Suprapubic skin (tissue), 4 donors: ENCODE measurements around the gene UNC13D. TPM values are rescaled to one million over a fixed set of nuclear protein-coding genes. Genes with fewer than 3 reads are reported as not detected.

Experiments used
- DNase-seq, 2 donors: peaks; one replicate each; pipeline ENCODE4 v3.0.0-alpha.2; 2019; ENCODE audit warnings: low spot score in 2 of 2
- H3K27ac ChIP-seq: fragments of 200-600 bp; sonication (generic); one replicate; pipeline ENCODE4 v1.5.1; 2019
- H3K27me3 ChIP-seq: fragments of 200-600 bp; sonication (generic); one replicate; pipeline ENCODE4 v1.5.1; 2019
- H3K36me3 ChIP-seq: fragments of 200-600 bp; sonication (generic); one replicate; pipeline ENCODE4 v1.5.1; 2019
- H3K4me1 ChIP-seq: fragments of 200-600 bp; sonication (generic); one replicate; pipeline ENCODE4 v1.5.1; 2019
- H3K4me3 ChIP-seq: fragments of 200-600 bp; sonication (generic); one replicate; pipeline ENCODE4 v1.5.1; 2019; ENCODE audit warnings: mild to moderate bottlenecking
- H3K9me3 ChIP-seq: fragments of 200-600 bp; sonication (generic); one replicate; pipeline ENCODE4 v1.5.1; 2019
- EP300 ChIP-seq: sonication (generic); formaldehyde crosslinking; IDR thresholded peaks from one replicate; pipeline ENCODE4 v1.6.1; 2017; ENCODE audit warnings: antibody characterized with exemption
- POLR2A ChIP-seq, 2 donors: fragments of 450-650 bp; IDR thresholded peaks; one replicate each; pipeline ENCODE4 v1.6.1; 2017; ENCODE audit warnings: antibody characterized with exemption in 2 of 2, mild to moderate bottlenecking in 2 of 2, moderate library complexity in 2 of 2
- POLR2AphosphoS5 ChIP-seq, 3 donors: sonication (generic); formaldehyde crosslinking; IDR thresholded peaks; one replicate each; pipeline ENCODE4 v1.6.1; 2017; ENCODE audit warnings: antibody characterized with exemption in 3 of 3
- WGBS: methylation state at CpG from one replicate; pipeline ENCODE4 v1.1.5; 2018; 5-methylcytosine and 5-hydroxymethylcytosine counted together
- total RNA-seq, 4 donors: library from RNA; depleted of rRNA; stranded (reverse); fragments of >200 nt; gene quantifications; one replicate each; pipeline ENCODE4 v1.1.0, GENCODE V29; 2016
- TF ChIP-seq, protein P1 (sequence below), 2 donors: fragments of 200-600 bp in 1 of 2; fragments of 450-650 bp in 1 of 2; sonication (generic) in 1 of 2; IDR thresholded peaks; one replicate each; pipeline ENCODE4 v1.5.1; 2016 to 2019; ENCODE audit warnings: antibody characterized with exemption in 2 of 2, mild to moderate bottlenecking in 1 of 2, moderate library complexity in 1 of 2

UNC13D gene
- total RNA-seq, 4 donors from 2014 or later: 5.2 to 21.0 (median 7.2) TPM

DNA sequence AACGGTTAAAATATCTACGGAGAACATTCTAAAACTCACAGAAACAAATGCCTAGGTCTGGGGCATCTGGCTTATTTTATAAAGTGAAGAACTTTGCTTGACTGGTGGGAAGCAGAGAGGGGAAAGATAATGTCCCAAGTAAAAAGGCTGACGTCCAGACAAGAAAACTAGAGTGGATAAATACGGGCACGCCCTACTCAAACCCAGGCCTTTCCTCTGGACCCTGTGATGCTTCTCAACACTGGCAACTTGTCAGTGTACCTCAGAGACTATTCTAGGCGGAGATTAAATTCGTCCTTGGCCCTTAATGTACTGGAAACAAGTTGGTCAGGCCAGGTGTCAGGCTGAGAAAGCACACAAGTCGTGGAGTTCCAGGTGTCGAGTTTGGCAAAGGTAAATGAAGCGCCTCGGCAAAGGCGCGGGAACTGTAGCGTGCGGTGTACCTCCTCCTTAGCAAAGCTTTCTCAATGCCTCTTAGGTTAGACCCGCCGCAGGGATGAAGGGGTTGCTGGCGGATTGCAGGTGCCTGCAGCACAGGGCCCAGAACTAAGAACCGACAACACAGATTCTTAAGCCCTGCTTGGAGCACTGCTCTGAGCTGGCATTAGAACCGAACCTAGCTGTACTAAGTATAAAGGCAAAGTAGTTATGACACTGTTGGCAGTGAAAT, 60.3 kb downstream of the UNC13D start:
- 48% methylated on average over 20 of the region's 20 CpGs for WGBS
- Histone ChIP-seq H3K9me3 (no peaks in the 10 kb centered on the region), H3K27ac (peak overlapping the region; percentile 99), H3K27me3 (no peaks in the 10 kb centered on the region), H3K4me3 (peak overlapping the region; percentile 68), H3K4me1 (peaks cover 65% of the 10 kb centered on the region), H3K36me3 (peaks cover 1% of the 10 kb centered on the region)
- TF ChIP-seq POLR2A (IDR thresholded peaks at IDR 0.05): no peak
- DNase-seq: peak in 1 of 2 donors; percentile 80

DNA sequence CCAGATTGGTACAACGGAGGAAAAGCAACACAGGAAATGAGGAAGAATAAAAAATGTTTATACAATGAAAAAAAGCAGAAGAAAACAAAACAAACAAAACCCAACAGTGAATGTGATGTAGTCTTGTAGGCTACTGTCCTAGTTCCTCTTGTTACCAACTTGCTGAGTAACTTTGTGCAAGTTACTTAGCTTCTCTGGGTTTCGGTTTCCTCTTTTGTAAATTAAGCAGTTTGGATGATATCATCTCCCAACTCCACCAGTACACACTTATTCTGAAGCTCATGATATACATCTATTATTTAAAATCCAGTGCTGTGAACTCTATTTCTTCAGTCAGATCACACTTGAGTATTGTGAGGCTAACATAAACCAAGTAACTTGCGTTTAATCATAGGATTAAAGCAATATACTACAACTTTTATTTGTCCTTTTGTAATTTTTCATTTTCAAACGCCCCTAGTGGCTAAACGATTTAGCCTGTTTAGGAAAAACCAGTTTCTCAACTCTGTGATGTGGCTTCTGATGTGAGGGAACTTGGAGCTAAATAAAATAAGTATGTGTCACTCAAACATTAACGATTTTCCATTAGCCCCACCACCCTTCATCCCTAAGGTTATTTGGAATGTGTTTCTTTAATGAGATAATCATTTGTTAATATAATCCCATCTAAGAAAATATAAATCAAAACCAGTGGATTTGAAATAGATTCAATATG, 61.0 kb downstream of the UNC13D start:
- DNase-seq: no peak
- H3K27ac ChIP-seq: peak overlapping the region; percentile 99
- H3K9me3 ChIP-seq: no peaks in the 10 kb centered on the region
- no peaks in the 10 kb centered on the region for H3K27me3 ChIP-seq
- peak overlapping the region; percentile 68 for H3K4me3 ChIP-seq
- H3K4me1 ChIP-seq: peaks cover 65% of the 10 kb centered on the region
- TF ChIP-seq POLR2AphosphoS5 (IDR thresholded peaks at IDR 0.05) (no peak), EP300 (no peak)
- TF ChIP-seq, protein P1, sequence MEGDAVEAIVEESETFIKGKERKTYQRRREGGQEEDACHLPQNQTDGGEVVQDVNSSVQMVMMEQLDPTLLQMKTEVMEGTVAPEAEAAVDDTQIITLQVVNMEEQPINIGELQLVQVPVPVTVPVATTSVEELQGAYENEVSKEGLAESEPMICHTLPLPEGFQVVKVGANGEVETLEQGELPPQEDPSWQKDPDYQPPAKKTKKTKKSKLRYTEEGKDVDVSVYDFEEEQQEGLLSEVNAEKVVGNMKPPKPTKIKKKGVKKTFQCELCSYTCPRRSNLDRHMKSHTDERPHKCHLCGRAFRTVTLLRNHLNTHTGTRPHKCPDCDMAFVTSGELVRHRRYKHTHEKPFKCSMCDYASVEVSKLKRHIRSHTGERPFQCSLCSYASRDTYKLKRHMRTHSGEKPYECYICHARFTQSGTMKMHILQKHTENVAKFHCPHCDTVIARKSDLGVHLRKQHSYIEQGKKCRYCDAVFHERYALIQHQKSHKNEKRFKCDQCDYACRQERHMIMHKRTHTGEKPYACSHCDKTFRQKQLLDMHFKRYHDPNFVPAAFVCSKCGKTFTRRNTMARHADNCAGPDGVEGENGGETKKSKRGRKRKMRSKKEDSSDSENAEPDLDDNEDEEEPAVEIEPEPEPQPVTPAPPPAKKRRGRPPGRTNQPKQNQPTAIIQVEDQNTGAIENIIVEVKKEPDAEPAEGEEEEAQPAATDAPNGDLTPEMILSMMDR (IDR thresholded peaks at IDR 0.05): peak; percentile 63 to 72
- WGBS: 6% methylated on average over 6 of the region's 6 CpGs
- H3K36me3 ChIP-seq: peaks cover 8% of the 10 kb centered on the region

- no peak for DNase-seq
- WGBS: 19% methylated on average over 5 of the region's 5 CpGs
- no peaks in the 10 kb centered on the region for H3K27me3 ChIP-seq
- peak overlapping the region; percentile 97 for H3K27ac ChIP-seq
- H3K4me1 ChIP-seq: peaks cover 58% of the 10 kb centered on the region
- TF ChIP-seq EP300 (no peak), POLR2A (IDR thresholded peaks at IDR 0.05) (no peak), POLR2AphosphoS5 (IDR thresholded peaks at IDR 0.05) (no peak)
- TF ChIP-seq, protein P1 (IDR thresholded peaks at IDR 0.05): no peak
- H3K4me3 ChIP-seq: peak overlapping the region; percentile 90
- H3K36me3 ChIP-seq: peaks cover 31% of the 10 kb centered on the region
- no peaks in the 10 kb centered on the region for H3K9me3 ChIP-seq
These were observed 64.0 kb downstream of the UNC13D start for GRCh38 chr17:75779987-75780889.

GRCh38 chr17:75779250-75779986, 64.8 kb downstream of the UNC13D start:
- H3K4me1 ChIP-seq: peaks cover 60% of the 10 kb centered on the region
- no peaks in the 10 kb centered on the region for H3K9me3 ChIP-seq
- DNase-seq: peak; percentile 98 to 99
- H3K27me3 ChIP-seq: no peaks in the 10 kb centered on the region
- peak overlapping the region; percentile 90 for H3K4me3 ChIP-seq
- H3K36me3 ChIP-seq: peaks cover 35% of the 10 kb centered on the region
- TF ChIP-seq EP300 (peak; percentile 57), POLR2AphosphoS5 (IDR thresholded peaks at IDR 0.05) (peak; percentile 100), POLR2A (IDR thresholded peaks at IDR 0.05) (peak; percentile 100)
- TF ChIP-seq, protein P1 (IDR thresholded peaks at IDR 0.05): no peak
- under 1% methylated on average over 45 of the region's 84 CpGs for WGBS
- H3K27ac ChIP-seq: peak overlapping the region; percentile 97

- peak in 1 of 2 donors; percentile 81 for DNase-seq
- Histone ChIP-seq H3K4me1 (peaks cover 55% of the 10 kb centered on the region), H3K27ac (peak overlapping the region; percentile 97), H3K36me3 (peaks cover 35% of the 10 kb centered on the region), H3K27me3 (no peaks in the 10 kb centered on the region), H3K9me3 (no peaks in the 10 kb centered on the region), H3K4me3 (peak overlapping the region; percentile 90)
- 0% methylated on average over 9 of the region's 38 CpGs for WGBS
- TF ChIP-seq POLR2AphosphoS5 (IDR thresholded peaks at IDR 0.05) (no peak), EP300 (no peak)
- TF ChIP-seq, protein P1 (IDR thresholded peaks at IDR 0.05): peak; percentile 39 to 43
These were observed 65.3 kb downstream of the UNC13D start for GRCh38 chr17:75778861-75779249.
